Ureter (tissue), 1 donor: ENCODE data around the gene ACER1. TPM values are rescaled to one million over a fixed set of nuclear protein-coding genes. Genes with fewer than 3 reads are reported as not detected.

Experiments used
- DNase-seq: peaks from one replicate; pipeline ENCODE4 v3.0.0-alpha.2; 2020; ENCODE audit warnings: low spot score
- total RNA-seq: library from RNA; stranded (reverse); gene quantifications from one replicate; pipeline ENCODE4 v1.2.4, GENCODE V29; 2023
- donor health status: DM: yes; HTN: yes; CAD: no.

ACER1 gene
- total RNA-seq, 1 donor from 2014 or later, result not detected

DNA sequence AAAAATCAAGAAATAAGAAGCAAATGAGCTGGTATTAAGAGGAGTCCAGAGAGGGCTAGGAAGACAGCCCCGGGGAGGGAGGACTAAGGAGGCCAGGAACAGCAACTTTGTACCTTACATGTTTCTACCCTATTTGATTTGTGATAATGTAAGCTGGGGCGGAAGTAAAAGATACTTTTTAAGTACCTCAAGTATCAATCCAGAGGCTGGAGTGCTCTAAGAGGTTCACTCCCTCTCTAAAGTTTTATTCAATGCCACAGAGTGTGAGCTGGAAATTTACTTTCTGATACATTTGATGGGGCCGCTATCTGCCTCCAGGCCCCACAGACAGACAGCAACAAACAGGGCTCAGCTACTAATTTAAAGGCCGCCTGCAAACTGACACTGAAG is 65.0 kb downstream of the ACER1 start:
- no peak for DNase-seq

DNA sequence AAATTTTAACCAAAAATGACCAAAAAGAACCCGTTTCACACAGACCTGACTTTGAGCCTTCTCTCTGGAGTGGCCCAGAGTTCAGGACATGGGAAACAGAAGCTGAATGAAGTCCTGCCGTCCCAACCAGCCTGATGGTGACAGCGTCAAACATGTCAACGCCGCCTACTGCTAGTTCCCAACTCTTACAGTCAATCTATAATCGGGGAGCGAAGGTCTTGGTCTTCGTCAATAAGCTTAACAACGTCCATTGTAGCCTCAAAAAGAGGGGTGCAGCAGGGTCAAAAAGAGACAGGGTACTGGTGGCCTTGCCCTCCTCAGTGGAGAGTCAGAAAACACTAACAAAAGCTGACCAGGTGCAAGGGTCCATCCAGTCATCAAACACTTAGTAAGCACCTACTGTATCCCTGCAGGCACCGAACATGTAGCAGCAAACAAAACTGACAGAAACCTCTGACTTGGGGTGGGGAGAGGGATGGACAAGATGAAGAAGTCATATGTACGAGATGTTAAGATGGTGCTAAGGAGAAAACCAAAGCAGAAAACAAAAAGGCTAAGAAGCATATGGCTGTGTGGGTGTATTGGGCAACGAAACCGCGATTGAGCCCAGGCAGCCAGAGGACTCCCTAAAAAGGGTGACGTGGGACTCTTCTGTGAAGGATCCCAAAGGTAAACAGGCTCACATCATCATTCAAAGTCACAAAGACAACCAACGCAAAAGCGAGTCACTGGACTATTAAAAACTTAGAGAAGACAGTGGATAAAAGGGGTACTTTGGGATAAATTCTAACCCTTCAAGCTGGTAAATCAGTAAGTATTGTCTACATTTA is 65.6 kb downstream of the ACER1 start:
- no peak for DNase-seq

GRCh38 chr19:6264803-6265202 is 68.6 kb downstream of the ACER1 start:
- no peak for DNase-seq

- no peak for DNase-seq
These were observed 69.5 kb downstream of the ACER1 start for GRCh38 chr19:6263735-6264444.

GRCh38 chr19:6263306-6263705 is 70.1 kb downstream of the ACER1 start:
- DNase-seq, result no peak

- no peak for DNase-seq
These were observed 70.9 kb downstream of the ACER1 start for GRCh38 chr19:6262519-6262918.

DNA sequence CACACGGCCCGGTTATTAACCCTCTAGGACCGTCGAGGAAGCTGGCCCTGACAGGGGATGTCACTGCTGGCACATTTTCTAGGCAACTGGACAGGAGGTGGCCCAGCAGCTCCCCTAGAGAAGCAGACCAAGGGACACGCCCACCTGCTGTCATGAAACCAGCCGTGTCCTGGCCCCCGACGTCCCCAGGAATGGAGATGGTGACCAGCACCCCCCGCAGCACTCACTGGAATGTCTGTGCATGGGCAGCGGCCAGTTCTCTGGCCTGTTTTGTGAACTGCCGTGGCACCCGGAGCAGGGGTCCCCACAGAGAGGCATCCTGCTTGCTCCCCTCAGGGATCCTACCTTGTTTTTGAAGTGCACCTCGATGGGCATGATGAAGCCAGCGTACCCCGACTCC is 71.5 kb downstream of the ACER1 start:
- DNase-seq, result no peak

GRCh38 chr19:6260912-6261650 is 72.3 kb downstream of the ACER1 start:
- DNase-seq, result no peak

DNA sequence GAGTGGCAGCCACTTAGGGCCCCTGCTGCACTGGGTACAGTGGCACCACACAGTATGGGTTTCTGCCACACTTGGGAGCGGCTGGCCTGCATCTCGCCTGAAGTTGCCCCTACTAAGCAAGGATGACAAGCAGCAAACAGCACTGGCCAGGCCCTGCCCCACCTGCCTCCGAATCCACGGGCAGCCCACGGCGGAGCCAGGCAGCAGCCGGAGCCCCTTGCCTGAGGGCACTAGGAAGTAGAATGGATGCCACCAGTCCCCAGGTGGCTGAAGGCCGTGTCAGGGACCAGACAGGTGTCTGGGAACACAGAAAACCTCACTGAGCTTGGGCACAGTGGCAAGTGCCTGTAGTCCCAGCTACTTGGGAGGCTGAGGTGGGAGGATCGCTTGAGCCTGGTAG is 73.0 kb downstream of the ACER1 start:
- no peak for DNase-seq

DNA sequence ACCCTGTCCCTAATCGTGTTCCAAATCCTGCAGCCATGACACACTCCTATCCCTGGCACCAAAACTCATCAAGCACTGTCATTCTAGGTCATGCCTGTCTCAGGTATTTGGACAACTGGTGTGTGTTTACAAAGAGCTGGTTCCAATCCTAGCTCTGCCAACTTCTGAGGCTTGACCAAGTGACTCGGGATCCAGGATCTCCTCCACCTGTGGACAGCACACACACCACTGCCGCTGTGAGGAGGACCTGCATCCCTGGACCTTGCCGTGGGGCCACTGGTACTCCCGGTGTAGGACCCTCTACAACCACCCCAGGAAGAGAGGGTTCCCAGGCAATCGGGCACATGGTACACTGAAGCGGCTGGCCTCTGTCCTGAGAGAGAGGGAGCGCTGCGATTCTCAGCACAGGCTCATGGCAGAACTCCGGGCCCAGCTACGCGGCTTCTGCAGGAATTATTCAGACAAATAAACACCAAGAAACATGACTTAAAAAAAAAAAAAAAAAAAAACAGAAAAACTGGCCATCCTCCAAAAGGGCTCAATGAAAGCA is 74.0 kb downstream of the ACER1 start:
- no peak for DNase-seq

DNA sequence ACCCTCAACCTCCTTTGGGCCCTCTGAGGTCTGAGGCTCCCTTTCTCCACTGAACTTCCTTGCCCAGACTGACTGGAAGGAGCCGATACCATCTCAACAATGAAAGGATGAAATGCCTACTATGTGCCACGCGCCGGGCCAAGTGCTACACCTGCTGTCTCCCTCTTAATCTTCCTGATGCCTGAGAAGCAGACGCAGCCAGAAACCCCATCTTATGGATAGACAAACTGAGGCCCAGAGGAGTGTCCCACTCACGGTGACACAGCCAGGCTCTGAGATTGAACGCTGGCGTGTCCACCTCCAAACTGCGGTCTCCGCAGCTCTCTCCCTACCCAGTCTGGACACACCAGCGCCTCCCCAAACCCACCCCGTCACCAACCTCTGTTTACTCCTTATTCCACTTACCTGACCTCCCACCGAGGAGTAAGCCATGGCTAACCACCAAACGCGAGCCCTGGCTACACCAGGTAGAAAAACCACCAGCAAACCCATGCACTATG is 74.5 kb downstream of the ACER1 start:
- no peak for DNase-seq

Other genes with a start within 250 kb of the ACER1 start
- 30.3 TPM for gene RFX2, start 223.1 kb downstream of the ACER1 start, total RNA-seq
- gene ACSBG2, start 197.9 kb downstream of the ACER1 start, total RNA-seq, result not detected
- gene MLLT1, start 53.6 kb downstream of the ACER1 start, total RNA-seq, result 68.3 TPM
- 54.7 TPM for gene CLPP, start 27.9 kb upstream of the ACER1 start, total RNA-seq
- 60.7 TPM for gene ALKBH7, start 39.2 kb upstream of the ACER1 start, total RNA-seq
- gene PSPN, start 42.3 kb upstream of the ACER1 start, total RNA-seq, result 1.1 TPM
- 52.9 TPM for gene GTF2F1, start 59.6 kb upstream of the ACER1 start, total RNA-seq
- 200 TPM for gene KHSRP, start 91.2 kb upstream of the ACER1 start, total RNA-seq
- not detected for gene SLC25A41, start 100.2 kb upstream of the ACER1 start, total RNA-seq
- 37.0 TPM for gene SLC25A23, start 126.2 kb upstream of the ACER1 start, total RNA-seq
- 23.6 TPM for gene CRB3, start 130.7 kb upstream of the ACER1 start, total RNA-seq
- 3.1 TPM for gene DENND1C, start 148.2 kb upstream of the ACER1 start, total RNA-seq
- 1.2 TPM for gene TUBB4A, start 168.7 kb upstream of the ACER1 start, total RNA-seq
- gene TNFSF9, start 197.4 kb upstream of the ACER1 start, total RNA-seq, result 0.75 TPM